ENCODE measurements around the gene NAALADL2. TPM values are rescaled to one million over a fixed set of nuclear protein-coding genes. Genes with fewer than 3 reads are reported as not detected.

The NAALADL2 gene
- total RNA-seq, 4 donors from 2014 or later = 10.3 to 16.7 (median 10.9) TPM

GRCh38 chr3:175242243-175242642, 383.1 kb downstream of the NAALADL2 start:
- no peak overlapping the region for H3K27ac ChIP-seq
- H3K4me3 ChIP-seq = no peak overlapping the region
- no peaks in the 10 kb centered on the region for H3K36me3 ChIP-seq
- no peaks in the 10 kb centered on the region for H3K27me3 ChIP-seq
- WGBS, 2 donors = 92 to 99% methylated on average over 2 of the region's 2 CpGs
- no peak for TF ChIP-seq CTCF (IDR thresholded peaks at IDR 0.05)
- no peak for TF ChIP-seq EP300 (IDR thresholded peaks at IDR 0.05)
- no peak for TF ChIP-seq POLR2A (IDR thresholded peaks at IDR 0.05)
- H3K4me1 ChIP-seq = peaks cover 0 to 8% (median 3%) of the 10 kb centered on the region in 4 donors
- no peak for DNase-seq (ENCODE audit: low spot score in 2 of 2)
- no peaks in the 10 kb centered on the region for H3K9me3 ChIP-seq

- peaks cover 0 to 3% (median under 1%) of the 10 kb centered on the region in 4 donors for H3K4me1 ChIP-seq
- DNase-seq (ENCODE audit: low spot score in 2 of 2) = no peak
- H3K9me3 ChIP-seq = no peaks in the 10 kb centered on the region
- no peak overlapping the region for H3K27ac ChIP-seq
- no peak overlapping the region for H3K4me3 ChIP-seq
- H3K27me3 ChIP-seq = no peaks in the 10 kb centered on the region
- H3K36me3 ChIP-seq = no peaks in the 10 kb centered on the region
- TF ChIP-seq CTCF (IDR thresholded peaks at IDR 0.05) = no peak
- no peak for TF ChIP-seq POLR2A (IDR thresholded peaks at IDR 0.05)
- no peak for TF ChIP-seq EP300 (IDR thresholded peaks at IDR 0.05)
- WGBS, 2 donors = 69 to 70% methylated on average over 3 of the region's 3 CpGs
These were observed 387.1 kb downstream of the NAALADL2 start for GRCh38 chr3:175246234-175246633.

GRCh38 chr3:175246766-175247165, 387.6 kb downstream of the NAALADL2 start:
- no peak overlapping the region for H3K27ac ChIP-seq
- no peak for TF ChIP-seq POLR2A (IDR thresholded peaks at IDR 0.05)
- H3K36me3 ChIP-seq = no peaks in the 10 kb centered on the region
- no peaks in the 10 kb centered on the region for H3K27me3 ChIP-seq
- DNase-seq (ENCODE audit: low spot score in 2 of 2) = no peak
- 15 to 21% methylated on average over 1 of the region's 1 CpG for WGBS, 2 donors
- H3K4me1 ChIP-seq = no peaks in the 10 kb centered on the region
- H3K9me3 ChIP-seq = no peaks in the 10 kb centered on the region
- no peak overlapping the region for H3K4me3 ChIP-seq

GRCh38 chr3:175247629-175248028, 388.5 kb downstream of the NAALADL2 start:
- TF ChIP-seq POLR2A (IDR thresholded peaks at IDR 0.05) = no peak
- TF ChIP-seq EP300 (IDR thresholded peaks at IDR 0.05) = no peak
- no peak for TF ChIP-seq CTCF (IDR thresholded peaks at IDR 0.05)
- Histone ChIP-seq H3K4me3 (no peak overlapping the region), H3K4me1 (no peaks in the 10 kb centered on the region), H3K9me3 (no peaks in the 10 kb centered on the region), H3K27me3 (no peaks in the 10 kb centered on the region), H3K27ac (no peak overlapping the region), H3K36me3 (no peaks in the 10 kb centered on the region)
- 73 to 92% methylated on average over 1 of the region's 1 CpG for WGBS, 2 donors
- no peak for DNase-seq (ENCODE audit: low spot score in 2 of 2)

GRCh38 chr3:175248832-175249231, 389.7 kb downstream of the NAALADL2 start:
- Histone ChIP-seq H3K27ac (no peak overlapping the region), H3K4me1 (no peaks in the 10 kb centered on the region), H3K9me3 (no peaks in the 10 kb centered on the region), H3K36me3 (no peaks in the 10 kb centered on the region), H3K4me3 (no peak overlapping the region), H3K27me3 (no peaks in the 10 kb centered on the region)
- TF ChIP-seq CTCF (IDR thresholded peaks at IDR 0.05) (no peak), POLR2A (IDR thresholded peaks at IDR 0.05) (no peak), EP300 (IDR thresholded peaks at IDR 0.05) (no peak)
- DNase-seq (ENCODE audit: low spot score in 2 of 2) = no peak
- 95 to 97% methylated on average over 2 of the region's 2 CpGs for WGBS, 2 donors

- no peaks in the 10 kb centered on the region for H3K36me3 ChIP-seq
- peaks cover 0 to 11% (median 2%) of the 10 kb centered on the region in 4 donors for H3K4me1 ChIP-seq
- DNase-seq (ENCODE audit: low spot score in 2 of 2) = peak in 1 of 2 donors; percentile 25
- no peak for TF ChIP-seq EP300 (IDR thresholded peaks at IDR 0.05)
- no peak for TF ChIP-seq POLR2A (IDR thresholded peaks at IDR 0.05)
- TF ChIP-seq CTCF (IDR thresholded peaks at IDR 0.05) = no peak
- H3K27ac ChIP-seq = no peak overlapping the region
- no peak overlapping the region for H3K4me3 ChIP-seq
- 68 to 81% methylated on average over 1 of the region's 1 CpG for WGBS, 2 donors
- no peaks in the 10 kb centered on the region for H3K9me3 ChIP-seq
- no peaks in the 10 kb centered on the region for H3K27me3 ChIP-seq
These were observed 396.6 kb downstream of the NAALADL2 start for GRCh38 chr3:175255698-175256097.
